Forelimb muscle (tissue), 1 donor: ENCODE measurements around the gene TMEM186. TPM values are rescaled to one million over a fixed set of nuclear protein-coding genes. Genes with fewer than 3 reads are reported as not detected.
"Not testable (repeated sequence)": the region's sequence is repeated elsewhere in the genome, so short reads cannot be mapped to it uniquely, and the experiment has no call there.

Source experiments
- DNase-seq: peaks from one replicate; pipeline ENCODE4 v3.0.0-alpha.2; 2013; ENCODE audit warnings: low read depth
- polyA plus RNA-seq: library from polyadenylated mRNA; unstranded; fragments of 120-200 nt; gene quantifications from one replicate; pipeline ENCODE4 v1.2.1, GENCODE V29; 2013; ENCODE audit not compliant: insufficient read length

The TMEM186 gene
- 10.5 TPM for polyA plus RNA-seq

- DNase-seq = peak; percentile 93
Observed at GRCh38 chr16:8797364-8798173, at the start of gene TMEM186, which contains the start of gene PMM2. Gene TMEM186, minus strand, starts transcription at chr16:8797639. Its CDS starts 25 bp downstream, at chr16:8797614. Gene PMM2, plus strand, starts transcription at chr16:8797839. Its CDS starts 44 bp downstream, at chr16:8797883.

- no peak for DNase-seq
Observed at GRCh38 chr16:8847145-8847544, 49.7 kb upstream of the TMEM186 start.

- DNase-seq = no peak
Observed at GRCh38 chr16:8846401-8846932, 49.0 kb upstream of the TMEM186 start.

GRCh38 chr16:8845699-8846298 is 48.4 kb upstream of the TMEM186 start:
- DNase-seq = no peak

- DNase-seq = not testable (repeated sequence)
Observed at GRCh38 chr16:8843296-8843695, 45.9 kb upstream of the TMEM186 start.

GRCh38 chr16:8842016-8842415 is 44.6 kb upstream of the TMEM186 start:
- not testable (repeated sequence) for DNase-seq

- not testable (repeated sequence) for DNase-seq
Observed at GRCh38 chr16:8837594-8837993, 40.2 kb upstream of the TMEM186 start.

- DNase-seq = not testable (repeated sequence)
Observed at GRCh38 chr16:8836797-8837196, 39.4 kb upstream of the TMEM186 start.

GRCh38 chr16:8832717-8833105 is 35.3 kb upstream of the TMEM186 start:
- DNase-seq = no peak

- no peak for DNase-seq
Observed at GRCh38 chr16:8831871-8832716, 34.7 kb upstream of the TMEM186 start.

GRCh38 chr16:8831450-8831849 is 34.0 kb upstream of the TMEM186 start:
- DNase-seq = no peak

- no peak for DNase-seq
Observed at GRCh38 chr16:8828541-8829165, 31.2 kb upstream of the TMEM186 start.

- no peak for DNase-seq
Observed at GRCh38 chr16:8826278-8826879, 28.9 kb upstream of the TMEM186 start.

GRCh38 chr16:8822403-8822802 is 25.0 kb upstream of the TMEM186 start:
- no peak for DNase-seq

- no peak for DNase-seq
Observed at GRCh38 chr16:8819411-8820034, 22.1 kb upstream of the TMEM186 start.

- no peak for DNase-seq
Observed at GRCh38 chr16:8818504-8819270, 21.2 kb upstream of the TMEM186 start.

- no peak for DNase-seq
Observed at GRCh38 chr16:8816967-8817655, 19.7 kb upstream of the TMEM186 start.

GRCh38 chr16:8814095-8814806 is 16.8 kb upstream of the TMEM186 start:
- no peak for DNase-seq
